ENCODE results near the gene NR4A3. TPM values are rescaled to one million over a fixed set of nuclear protein-coding genes. Genes with fewer than 3 reads are reported as not detected.

The NR4A3 gene
- total and polyA plus RNA-seq, 10 of the 15 experiments (the other 5 are each of a cell fraction or from before 2014, with no cell fraction given), result 0.04 to 2.1 (median 0.64) TPM; not detected in 1

GRCh38 chr9:99851500-99851822 lies 29.8 kb downstream of the NR4A3 start:
- Histone ChIP-seq H3K27me3 (replicated peaks in 1 of 2; ENCODE audit: control insufficient read depth in 2 of 2, insufficient read depth in 2 of 2, low read length in 1 of 2) (no peaks in the 10 kb centered on the region), H3K9ac (ENCODE audit: control insufficient read depth, insufficient read depth, low read length) (no peak overlapping the region), H3K79me2 (ENCODE audit: control insufficient read depth, insufficient read depth, low read length) (no peaks in the 10 kb centered on the region), H3K36me3 (ENCODE audit: control insufficient read depth in 2 of 2, insufficient read depth in 2 of 2, low read length in 1 of 2) (no peaks in the 10 kb centered on the region), H4K20me1 (ENCODE audit: control insufficient read depth, insufficient read depth) (no peaks in the 10 kb centered on the region), H3K9me3 (replicated peaks; ENCODE audit: control insufficient read depth, insufficient read depth, low read length) (no peaks in the 10 kb centered on the region), H2AFZ (ENCODE audit: control insufficient read depth, low read depth, low read length) (peak overlapping the region; percentile 55), H3K4me1 (ENCODE audit: control insufficient read depth, insufficient read depth, low read length) (peaks cover 18% of the 10 kb centered on the region), H3K4me2 (ENCODE audit: control insufficient read depth, insufficient read depth) (peak overlapping the region; percentile 65), H3K27ac (ENCODE audit: control insufficient read depth, insufficient read depth) (0 out of 2 replicates have a peak overlapping the region, but pooled peaks have one; percentile 18), H3K4me3 (no peak overlapping the region)
- CTCF ChIA-PET, result interaction anchor here (0.9 to 2.7 kb wide), 5 partner anchors 9 to 27 kb away, joined by 3 to 10 read pairs (median 4); no protein-coding TSS in a partner anchor
- peak; percentile 92 for FAIRE-seq
- SMC1A ChIA-PET (ENCODE audit: uncharacterized antibody, unreplicated experiment), result interaction anchor here (0.8 to 1.9 kb wide), 11 partner anchors 8 to 67 kb away, joined by 3 to 7 read pairs (median 4); no protein-coding TSS in a partner anchor
- BruUV-seq (replicated peaks), result no TSS peak
- intact Hi-C loops (cut with micrococcal nuclease; ENCODE audit: unreplicated experiment) (no loop called here), in situ Hi-C loops (cut with MboI) (no loop called here)
- peak; percentile 59 for DNase-seq (ENCODE audit: low read depth, low spot score)
- WGBS (ENCODE audit: insufficient coverage, insufficient replicate concordance, low lambda C conversion rate, missing lambda C conversion rate), result 0% methylated on average over 2 of the region's 2 CpGs
- POLR2A ChIA-PET, result interaction anchor here (1.7 kb wide), 1 partner anchor 27 kb away, joined by 4 read pairs; no protein-coding TSS in a partner anchor
- peak; percentile 95 for ATAC-seq
- RAD21 ChIA-PET (ENCODE audit: unreplicated experiment), result interaction anchor here (0.6 to 0.7 kb wide), 2 partner anchors 16 to 56 kb away, joined by 3 read pairs; no protein-coding TSS in a partner anchor
- TF ChIP-seq ZNF274 (IDR thresholded peaks at IDR 0.05; ENCODE audit: insufficient read depth, insufficient read length) (no peak), TARDBP (IDR thresholded peaks at IDR 0.05; ENCODE audit: borderline replicate concordance) (no peak), IKZF1 (conservative IDR thresholded peaks at IDR 0.05) (peak; percentile 19; the same call in 1 of the 2 replicates), CBX5 (IDR thresholded peaks at IDR 0.05; ENCODE audit: low read depth) (0 out of 2 replicates have a peak, but pooled peaks have one; percentile 22), ESRRA (IDR thresholded peaks at IDR 0.05; ENCODE audit: low read length) (no peak), SKIL (IDR thresholded peaks at IDR 0.05; ENCODE audit: low read depth, poor library complexity, severe bottlenecking) (no peak), PAX5 (IDR thresholded peaks at IDR 0.05; ENCODE audit: borderline replicate concordance, low read depth, low read length) (no peak), FOS (IDR thresholded peaks at IDR 0.05; ENCODE audit: borderline replicate concordance, extremely low read depth, insufficient read length) (no peak), MTA2 (IDR thresholded peaks at IDR 0.05; ENCODE audit: low read depth) (0 out of 2 replicates have a peak, but pooled peaks have one; percentile 28), BCLAF1 (IDR thresholded peaks at IDR 0.05) (no peak), GABPA (IDR thresholded peaks at IDR 0.05; ENCODE audit: low read depth) (0 out of 2 replicates have a peak, but pooled peaks have one; percentile 43), ZNF687 (IDR thresholded peaks at IDR 0.05) (no peak), BMI1 (IDR thresholded peaks at IDR 0.05; ENCODE audit: borderline replicate concordance) (no peak), EP300 (IDR thresholded peaks at IDR 0.05; ENCODE audit: borderline replicate concordance in 1 of 2, control insufficient read depth in 1 of 2, low read depth in 2 of 2, low read length in 2 of 2) (0 out of 4 replicates have a peak, but pooled peaks of 1 of the 2 experiments have one; percentile 39), NFIC (IDR thresholded peaks at IDR 0.05; ENCODE audit: low read depth, low read length) (peak; percentile 52; the same call in 1 of the 2 replicates)

Measured in GM12878 (cell line).